ENCODE data around the gene C2CD4B.

- TF ChIP-seq CTCF (IDR thresholded peaks at IDR 0.05), result no peak
- no peak for TF ChIP-seq POLR2A (IDR thresholded peaks at IDR 0.05)
Measured at GRCh38 chr15:62163397-62164013, 1.6 kb downstream of the C2CD4B start.
